PC-3 (cell line): Measurements from ENCODE around the gene SDF2L1. TPM values are rescaled to one million over a fixed set of nuclear protein-coding genes. Genes with fewer than 3 reads are reported as not detected.

Experiments
- ATAC-seq: fragments of 200-7000 bp; cut with Tn5 transposase; 2 replicates; pipeline ENCODE4 v1.9.1; 2020; ENCODE audit warnings: mild to moderate bottlenecking, moderate library complexity
- BruUV-seq: library from RNA; stranded (reverse); fragments of 400-500 nt; replicated peaks from 2 replicates; lab custom pipeline; 2021; lab: Mats Ljungman, UMichigan
- CTCF ChIA-PET: fragments of 300-600 bp; sonication (Branson Sonifier 250); formaldehyde crosslinking; loops from one replicate; lab custom pipeline; 2022; ENCODE audit warnings: antibody characterized with exemption; lab: Charles Lee
- POLR2A ChIA-PET: fragments of 300-600 bp; sonication (Branson Sonifier 250); formaldehyde crosslinking; loops from one replicate; lab custom pipeline; 2022; ENCODE audit warnings: antibody characterized with exemption; ENCODE audit not compliant: unreplicated experiment; lab: Charles Lee
- DNase-seq: peaks from one replicate; pipeline ENCODE4 v3.0.0-alpha.2; 2015
- H2AFZ ChIP-seq: fragments of 300-600 bp; sonication (generic); 2 replicates; pipeline ENCODE4 v1.6.0; 2016; ENCODE audit warnings: antibody characterized with exemption, low read length
- H3F3A ChIP-seq: fragments of 300-600 bp; sonication (generic); one replicate; pipeline ENCODE4 v1.6.0; 2017; ENCODE audit warnings: antibody characterized with exemption, low read length, control low read depth, mild to moderate bottlenecking; ENCODE audit not compliant: unreplicated experiment
- H3K27ac ChIP-seq: fragments of 300-600 bp; sonication (generic); 2 replicates; pipeline ENCODE4 v1.5.1; 2016; ENCODE audit warnings: mild to moderate bottlenecking, low read length
- H3K27me3 ChIP-seq: fragments of 300-600 bp; sonication (generic); 2 replicates; pipeline ENCODE4 v1.6.1; 2016; ENCODE audit warnings: low read length, mixed read lengths
- H3K36me3 ChIP-seq: fragments of 300-600 bp; sonication (generic); 2 replicates; pipeline ENCODE4 v1.6.1; 2016; ENCODE audit warnings: low read depth, mixed run types, low read length, mixed read lengths
- H3K4me1 ChIP-seq: fragments of 300-600 bp; sonication (generic); 2 replicates; pipeline ENCODE4 v1.5.1; 2016; ENCODE audit warnings: low read length; ENCODE audit not compliant: insufficient read depth
- H3K4me2 ChIP-seq: fragments of 300-600 bp; sonication (generic); 2 replicates; pipeline ENCODE4 v1.6.0; 2016; ENCODE audit warnings: low read length
- H3K4me3 ChIP-seq: fragments of 300-600 bp; sonication (generic); 2 replicates; pipeline ENCODE4 v1.5.1; 2016; ENCODE audit warnings: mild to moderate bottlenecking, low read length, mixed read lengths
- H3K79me2 ChIP-seq: fragments of 300-600 bp; sonication (generic); 2 replicates; pipeline ENCODE4 v1.6.1; 2017; ENCODE audit warnings: low read length, mixed read lengths
- H3K9ac ChIP-seq: fragments of 300-600 bp; sonication (generic); 2 replicates; pipeline ENCODE4 v1.6.0; 2016; ENCODE audit warnings: mild to moderate bottlenecking, low read length
- H3K9me2 ChIP-seq: fragments of 300-600 bp; sonication (generic); replicated peaks from 2 replicates; pipeline ENCODE4 v1.6.1; 2016; ENCODE audit warnings: mixed run types, low read length, mixed read lengths
- H3K9me3 ChIP-seq: fragments of 300-600 bp; sonication (generic); 2 replicates; pipeline ENCODE4 v1.6.1; 2016; ENCODE audit warnings: low read length, mixed read lengths
- H4K20me1 ChIP-seq: fragments of 300-600 bp; sonication (generic); 2 replicates; pipeline ENCODE4 v1.6.1; 2016; ENCODE audit warnings: low read length, mixed read lengths
- CTCF ChIP-seq: fragments of 300-600 bp; sonication (generic); conservative IDR thresholded peaks from 2 replicates; pipeline ENCODE4 v1.5.1; 2017; ENCODE audit warnings: antibody characterized with exemption, low read depth, mild to moderate bottlenecking, low read length
- EZH2 ChIP-seq: fragments of 300-600 bp; sonication (generic); IDR thresholded peaks from one replicate; pipeline ENCODE4 v1.6.1; 2017; ENCODE audit warnings: antibody characterized with exemption, mild to moderate bottlenecking, low read length; ENCODE audit not compliant: unreplicated experiment
- EZH2phosphoT487 ChIP-seq: fragments of 300-600 bp; sonication (generic); IDR thresholded peaks from 2 replicates; pipeline ENCODE4 v1.6.1; 2018; ENCODE audit warnings: mild to moderate bottlenecking, antibody characterized with exemption, low read length, borderline replicate concordance
- intact Hi-C: fragments of 100-400 bp; cut with micrococcal nuclease; formaldehyde crosslinking; loops from 2 replicates; pipeline ENCODE4 v1.9.0; 2023
- total RNA-seq: library from RNA; depleted of rRNA; stranded (reverse); fragments of >200 nt; gene quantifications from 2 replicates; pipeline ENCODE4 v1.2.3, GENCODE V29; 2014

Gene SDF2L1
- total RNA-seq, 1 experiment from 2014 or later: 180 TPM

- Histone ChIP-seq H3K9me2 (no peaks in the 10 kb centered on the region), H3K79me2 (peaks cover 7% of the 10 kb centered on the region), H3K4me2 (no peak overlapping the region), H2AFZ (no peak overlapping the region), H3K4me1 (no peaks in the 10 kb centered on the region; the same call in 1 of the 2 replicates), H3K9me3 (no peaks in the 10 kb centered on the region), H3K27ac (no peak overlapping the region), H3K9ac (no peak overlapping the region), H3F3A (no peaks in the 10 kb centered on the region), H4K20me1 (no peaks in the 10 kb centered on the region), H3K4me3 (no peak overlapping the region), H3K27me3 (no peaks in the 10 kb centered on the region), H3K36me3 (no peaks in the 10 kb centered on the region)
- no peak for ATAC-seq
- intact Hi-C loops: no loop called here
- no peak for TF ChIP-seq EZH2phosphoT487
- no peak for TF ChIP-seq EZH2
- TF ChIP-seq CTCF: no peak
- no peak for DNase-seq
- POLR2A ChIA-PET: no interaction called here
- CTCF ChIA-PET: no interaction called here
- no TSS peak for BruUV-seq
Measured at GRCh38 chr22:21634081-21634480, 8.0 kb upstream of the SDF2L1 start.

DNA sequence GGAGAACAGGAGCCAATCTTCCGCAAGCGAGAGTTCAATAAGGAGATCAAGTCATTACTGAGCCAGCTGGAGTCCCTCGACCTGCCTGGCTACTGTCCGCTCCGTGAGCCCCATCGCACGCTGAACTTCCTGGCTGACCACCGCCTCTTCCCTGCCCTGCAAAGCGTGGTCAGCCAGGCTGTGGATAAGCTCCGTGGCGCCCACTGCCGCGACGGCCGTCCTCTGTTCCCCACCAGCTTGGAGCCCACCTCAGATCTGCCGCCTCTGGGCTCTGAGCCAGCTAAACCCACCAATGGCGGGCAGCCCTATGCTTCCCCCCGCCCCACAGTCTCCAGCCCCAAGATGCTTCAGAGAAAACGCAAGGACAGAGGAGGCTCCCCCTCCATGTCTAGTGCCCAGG lies 7.3 kb upstream of the SDF2L1 start:
- Histone ChIP-seq H3K9me3 (no peaks in the 10 kb centered on the region), H3K4me1 (no peaks in the 10 kb centered on the region), H3K4me3 (no peak overlapping the region), H3K27me3 (no peaks in the 10 kb centered on the region), H3K4me2 (no peak overlapping the region), H3K27ac (no peak overlapping the region), H3K9me2 (no peaks in the 10 kb centered on the region), H2AFZ (no peak overlapping the region), H3K79me2 (no peaks in the 10 kb centered on the region), H3K9ac (no peak overlapping the region), H4K20me1 (no peaks in the 10 kb centered on the region), H3F3A (no peaks in the 10 kb centered on the region), H3K36me3 (no peaks in the 10 kb centered on the region)
- TF ChIP-seq EZH2 (no peak), EZH2phosphoT487 (no peak), CTCF (no peak)
- intact Hi-C loops: no loop called here
- ChIA-PET POLR2A (no interaction called here), CTCF (no interaction called here)
- BruUV-seq: no TSS peak
- ATAC-seq (no peak), DNase-seq (no peak)

GRCh38 chr22:21635771-21636510 lies 6.2 kb upstream of the SDF2L1 start:
- no peak for DNase-seq
- no peak overlapping the region for H3K27ac ChIP-seq
- no peak overlapping the region for H3K9ac ChIP-seq
- no peaks in the 10 kb centered on the region for H3K36me3 ChIP-seq
- no peaks in the 10 kb centered on the region for H3K79me2 ChIP-seq
- no peaks in the 10 kb centered on the region for H3K27me3 ChIP-seq
- H2AFZ ChIP-seq: no peak overlapping the region
- no peaks in the 10 kb centered on the region for H3F3A ChIP-seq
- POLR2A ChIA-PET: no interaction called here
- H3K4me3 ChIP-seq: no peak overlapping the region
- TF ChIP-seq CTCF (no peak), EZH2 (no peak), EZH2phosphoT487 (no peak)
- H3K9me2 ChIP-seq: no peaks in the 10 kb centered on the region
- H3K4me2 ChIP-seq: no peak overlapping the region
- H3K4me1 ChIP-seq: peaks cover 2% of the 10 kb centered on the region
- no peaks in the 10 kb centered on the region for H3K9me3 ChIP-seq
- no TSS peak for BruUV-seq
- H4K20me1 ChIP-seq: no peaks in the 10 kb centered on the region
- CTCF ChIA-PET: no interaction called here
- intact Hi-C loops: no loop called here
- ATAC-seq: no peak
